SK-N-SH treated with all-trans-retinoic acid at 6 μM for 48 hours (cell line): ENCODE data around the gene TAX1BP3.
A peak's percentile ranks its signal among the peaks of the same experiment; 100 is the strongest.
"Not testable (repeated sequence)": the region's sequence is repeated elsewhere in the genome, so short reads cannot be mapped to it uniquely, and the experiment has no call there.

Experiments used
- ATAC-seq: fragments of 200-7000 bp; cut with Tn5 transposase; 3 replicates; pipeline ENCODE4 v1.9.1; 2020; ENCODE audit warnings: mild to moderate bottlenecking, moderate library complexity
- BACH2 ChIP-seq: fragments of 250-450 bp; sonication (Bioruptor Pico); IDR thresholded peaks from 2 replicates; pipeline ENCODE4 v1.9.0; 2021; ENCODE audit warnings: mild to moderate bottlenecking, borderline replicate concordance
- CSDC2 ChIP-seq: fragments of 250-450 bp; sonication (Bioruptor Pico); IDR thresholded peaks from 2 replicates; pipeline ENCODE4 v1.5.0; 2020; ENCODE audit warnings: mild to moderate bottlenecking, moderate library complexity
- GLIS3 ChIP-seq: fragments of 250-450 bp; sonication (Bioruptor Pico); IDR thresholded peaks from 2 replicates; pipeline ENCODE4 v1.5.0; 2020; ENCODE audit warnings: mild to moderate bottlenecking, moderate library complexity
- ISL1 ChIP-seq: fragments of 250-450 bp; sonication (Bioruptor Pico); IDR thresholded peaks from 2 replicates; pipeline ENCODE4 v2.1.2; 2022; ENCODE audit warnings: mild to moderate bottlenecking, moderate library complexity
- OSR1 ChIP-seq: fragments of 250-450 bp; sonication (Bioruptor Pico); IDR thresholded peaks from 2 replicates; pipeline ENCODE4 v1.8.0; 2022; ENCODE audit warnings: moderate library complexity, mild to moderate bottlenecking, inconsistent platforms
- PATZ1 ChIP-seq: fragments of 250-450 bp; sonication (Bioruptor Pico); IDR thresholded peaks from 2 replicates; pipeline ENCODE4 v1.8.0; 2020; ENCODE audit warnings: mild to moderate bottlenecking, moderate library complexity, borderline replicate concordance
- PPARA ChIP-seq: fragments of 250-450 bp; sonication (Bioruptor Pico); IDR thresholded peaks from 2 replicates; pipeline ENCODE4 v1.5.0; 2020; ENCODE audit warnings: mild to moderate bottlenecking, borderline replicate concordance
- RARB ChIP-seq: fragments of 250-450 bp; sonication (Bioruptor Pico); IDR thresholded peaks from 2 replicates; pipeline ENCODE4 v1.8.0; 2021; ENCODE audit warnings: mild to moderate bottlenecking, moderate library complexity
- SNAI2 ChIP-seq: fragments of 250-450 bp; sonication (Bioruptor Pico); IDR thresholded peaks from 2 replicates; pipeline ENCODE4 v1.5.0; 2020; ENCODE audit warnings: mild to moderate bottlenecking, moderate library complexity
- TCF4 ChIP-seq: fragments of 250-450 bp; sonication (Bioruptor Pico); IDR thresholded peaks from 2 replicates; pipeline ENCODE4 v1.8.0; 2021; ENCODE audit warnings: mild to moderate bottlenecking, moderate library complexity, borderline replicate concordance
- TOX ChIP-seq: fragments of 250-450 bp; sonication (Bioruptor Pico); IDR thresholded peaks from 2 replicates; pipeline ENCODE4 v1.8.0; 2021; ENCODE audit warnings: mild to moderate bottlenecking, moderate library complexity, borderline replicate concordance
- ZC3H10 ChIP-seq: fragments of 250-450 bp; sonication (Bioruptor Pico); IDR thresholded peaks from 2 replicates; pipeline ENCODE4 v1.5.1; 2021; ENCODE audit warnings: mild to moderate bottlenecking, moderate library complexity
- ZFP30 ChIP-seq: fragments of 450-650 bp; formaldehyde crosslinking; IDR thresholded peaks from 2 replicates; pipeline ENCODE4 v1.5.0; 2022; ENCODE audit warnings: mild to moderate bottlenecking, moderate library complexity
- ZNF70 ChIP-seq: fragments of 450-650 bp; formaldehyde crosslinking; IDR thresholded peaks from 2 replicates; pipeline ENCODE4 v1.5.0; 2020; ENCODE audit warnings: mild to moderate bottlenecking, moderate library complexity
- TF ChIP-seq, protein P1 (sequence below): fragments of 250-450 bp; sonication (Bioruptor Pico); IDR thresholded peaks from 2 replicates; pipeline ENCODE4 v1.5.1; 2021; ENCODE audit warnings: mild to moderate bottlenecking, moderate library complexity
- TF ChIP-seq, protein P2 (sequence below): fragments of 250-450 bp; sonication (Bioruptor Pico); IDR thresholded peaks from 2 replicates; pipeline ENCODE4 v1.5.0; 2020; ENCODE audit warnings: mild to moderate bottlenecking, moderate library complexity

TAX1BP3 gene

DNA sequence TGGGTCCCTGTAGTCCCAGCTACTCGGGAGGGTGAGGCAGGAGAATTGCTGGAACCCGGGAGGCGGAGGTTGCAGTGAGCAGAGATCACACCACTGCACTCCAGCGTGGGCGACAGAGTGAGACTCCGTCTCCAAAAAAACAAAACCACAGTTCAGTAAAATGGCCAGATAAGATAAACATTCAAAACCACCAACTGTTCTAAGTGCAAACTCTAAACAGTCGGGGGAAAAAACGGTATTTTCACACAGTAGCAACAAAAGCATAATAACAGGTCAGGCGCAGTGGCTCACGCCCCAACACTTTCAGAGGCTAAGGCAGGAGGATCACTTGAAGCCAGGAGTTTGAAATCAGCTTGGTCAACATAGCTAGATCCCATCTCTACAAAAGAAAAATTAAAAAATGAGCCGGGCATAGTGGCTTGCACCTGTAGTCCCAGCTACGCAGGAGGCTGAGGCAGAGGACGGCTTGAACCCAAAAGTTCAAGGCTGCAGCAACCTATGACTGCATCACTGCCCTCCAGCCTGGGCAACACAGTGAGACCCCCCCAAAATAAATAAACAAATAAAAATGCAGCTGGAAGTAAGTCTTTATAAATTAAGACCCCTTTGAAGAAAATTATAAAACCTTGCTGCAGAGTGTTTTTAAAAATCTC is 44.6 kb upstream of the TAX1BP3 start:
- TF ChIP-seq, protein P1, sequence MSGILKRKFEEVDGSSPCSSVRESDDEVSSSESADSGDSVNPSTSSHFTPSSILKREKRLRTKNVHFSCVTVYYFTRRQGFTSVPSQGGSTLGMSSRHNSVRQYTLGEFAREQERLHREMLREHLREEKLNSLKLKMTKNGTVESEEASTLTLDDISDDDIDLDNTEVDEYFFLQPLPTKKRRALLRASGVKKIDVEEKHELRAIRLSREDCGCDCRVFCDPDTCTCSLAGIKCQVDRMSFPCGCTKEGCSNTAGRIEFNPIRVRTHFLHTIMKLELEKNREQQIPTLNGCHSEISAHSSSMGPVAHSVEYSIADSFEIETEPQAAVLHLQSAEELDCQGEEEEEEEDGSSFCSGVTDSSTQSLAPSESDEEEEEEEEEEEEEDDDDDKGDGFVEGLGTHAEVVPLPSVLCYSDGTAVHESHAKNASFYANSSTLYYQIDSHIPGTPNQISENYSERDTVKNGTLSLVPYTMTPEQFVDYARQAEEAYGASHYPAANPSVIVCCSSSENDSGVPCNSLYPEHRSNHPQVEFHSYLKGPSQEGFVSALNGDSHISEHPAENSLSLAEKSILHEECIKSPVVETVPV (CRISPR knock-in tag), result no peak
- TF ChIP-seq, protein P2, sequence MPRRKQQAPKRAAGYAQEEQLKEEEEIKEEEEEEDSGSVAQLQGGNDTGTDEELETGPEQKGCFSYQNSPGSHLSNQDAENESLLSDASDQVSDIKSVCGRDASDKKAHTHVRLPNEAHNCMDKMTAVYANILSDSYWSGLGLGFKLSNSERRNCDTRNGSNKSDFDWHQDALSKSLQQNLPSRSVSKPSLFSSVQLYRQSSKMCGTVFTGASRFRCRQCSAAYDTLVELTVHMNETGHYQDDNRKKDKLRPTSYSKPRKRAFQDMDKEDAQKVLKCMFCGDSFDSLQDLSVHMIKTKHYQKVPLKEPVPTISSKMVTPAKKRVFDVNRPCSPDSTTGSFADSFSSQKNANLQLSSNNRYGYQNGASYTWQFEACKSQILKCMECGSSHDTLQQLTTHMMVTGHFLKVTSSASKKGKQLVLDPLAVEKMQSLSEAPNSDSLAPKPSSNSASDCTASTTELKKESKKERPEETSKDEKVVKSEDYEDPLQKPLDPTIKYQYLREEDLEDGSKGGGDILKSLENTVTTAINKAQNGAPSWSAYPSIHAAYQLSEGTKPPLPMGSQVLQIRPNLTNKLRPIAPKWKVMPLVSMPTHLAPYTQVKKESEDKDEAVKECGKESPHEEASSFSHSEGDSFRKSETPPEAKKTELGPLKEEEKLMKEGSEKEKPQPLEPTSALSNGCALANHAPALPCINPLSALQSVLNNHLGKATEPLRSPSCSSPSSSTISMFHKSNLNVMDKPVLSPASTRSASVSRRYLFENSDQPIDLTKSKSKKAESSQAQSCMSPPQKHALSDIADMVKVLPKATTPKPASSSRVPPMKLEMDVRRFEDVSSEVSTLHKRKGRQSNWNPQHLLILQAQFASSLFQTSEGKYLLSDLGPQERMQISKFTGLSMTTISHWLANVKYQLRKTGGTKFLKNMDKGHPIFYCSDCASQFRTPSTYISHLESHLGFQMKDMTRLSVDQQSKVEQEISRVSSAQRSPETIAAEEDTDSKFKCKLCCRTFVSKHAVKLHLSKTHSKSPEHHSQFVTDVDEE (CRISPR knock-in tag), result no peak
- TF ChIP-seq OSR1 (CRISPR knock-in tag) (no peak), SNAI2 (no peak), ZFP30 (CRISPR knock-in tag) (no peak)
- TF ChIP-seq, all 23 proteins: peak for 0
- no peak for ATAC-seq

DNA sequence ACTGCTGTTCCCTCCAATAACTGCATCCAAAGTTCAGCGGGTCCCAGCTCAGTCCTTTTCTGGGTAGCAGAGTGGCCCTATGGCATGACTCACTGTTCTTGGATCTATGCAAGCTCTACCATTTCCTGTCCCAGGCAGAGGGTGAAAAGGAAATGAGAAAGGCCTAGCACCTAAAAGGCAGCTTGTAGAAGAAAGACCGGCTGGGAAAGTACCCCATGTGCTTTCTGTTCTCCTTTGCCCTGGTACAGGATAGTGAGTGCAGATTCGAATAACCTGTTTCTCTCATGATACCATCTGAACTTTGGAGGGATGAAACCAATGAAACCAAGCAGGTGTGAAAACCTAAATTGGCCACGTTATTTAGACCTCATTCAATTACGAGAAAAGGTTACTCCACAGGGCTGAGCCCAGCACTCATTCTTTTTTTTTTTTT is 42.6 kb upstream of the TAX1BP3 start:
- peak; percentile 49; the same call in 2 of the 3 replicates for ATAC-seq
- TF ChIP-seq SNAI2 (no peak), CSDC2 (CRISPR knock-in tag) (no peak), ISL1 (no peak), ZNF70 (CRISPR knock-in tag) (no peak), ZFP30 (CRISPR knock-in tag) (no peak), GLIS3 (no peak), TOX (CRISPR knock-in tag) (no peak)

DNA sequence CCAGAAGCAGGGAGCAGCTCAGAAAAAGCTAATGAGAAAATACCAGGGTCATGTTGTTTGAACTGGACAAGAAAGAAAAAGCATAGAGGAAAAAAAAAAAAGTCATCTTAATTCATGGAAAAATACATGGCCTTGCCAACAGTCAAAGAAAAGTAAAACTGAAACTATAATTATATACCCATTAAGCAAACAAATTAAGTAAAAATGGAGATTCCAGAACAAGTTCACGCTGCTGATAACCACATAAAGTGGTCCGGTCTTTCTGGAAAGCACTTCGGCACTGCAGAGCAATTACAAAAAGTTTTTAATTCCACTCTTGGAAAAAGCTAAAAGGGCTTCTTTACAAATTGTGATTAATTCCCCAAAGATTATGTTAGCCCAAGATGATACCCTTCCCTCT is 40.0 kb upstream of the TAX1BP3 start:
- TF ChIP-seq PPARA (CRISPR knock-in tag) (no peak), CSDC2 (CRISPR knock-in tag) (no peak), SNAI2 (no peak), BACH2 (CRISPR knock-in tag) (no peak), TOX (CRISPR knock-in tag) (no peak), TCF4 (CRISPR knock-in tag) (no peak), ZC3H10 (no peak), PATZ1 (CRISPR knock-in tag) (no peak)
- TF ChIP-seq, protein P2 (CRISPR knock-in tag), result no peak
- ATAC-seq, result no peak

DNA sequence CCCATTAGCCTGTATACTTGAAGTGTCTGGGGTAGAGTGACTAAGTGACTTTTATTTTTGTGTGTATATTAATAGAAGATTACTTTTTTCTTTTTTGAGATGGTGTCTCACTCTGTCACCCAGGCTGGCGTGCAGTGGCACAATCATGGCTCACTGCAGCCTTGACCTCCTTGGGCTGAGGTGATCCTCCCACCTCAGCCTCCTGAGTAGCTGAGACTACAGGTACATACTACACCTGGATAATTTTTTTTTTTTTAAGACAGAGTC is 37.3 kb upstream of the TAX1BP3 start:
- not testable (repeated sequence) for ATAC-seq

- no peak for TF ChIP-seq TOX (CRISPR knock-in tag)
- TF ChIP-seq RARB (CRISPR knock-in tag), result no peak
These were observed 36.7 kb upstream of the TAX1BP3 start for GRCh38 chr17:3704931-3705717.

GRCh38 chr17:3702041-3702539 is 33.7 kb upstream of the TAX1BP3 start:
- not testable (repeated sequence) for ATAC-seq

More at GRCh38 chr17:3704931-3705717, 36.7 kb upstream of the TAX1BP3 start:
- no peak for ATAC-seq
